Measurements from ENCODE around the gene TSHZ2.

TSHZ2 gene

GRCh38 chr20:53382263-53382844 is 410.2 kb downstream of the TSHZ2 start:
- no peak overlapping the region for H3K4me3 ChIP-seq (ENCODE audit: low read length)
- no peaks in the 10 kb centered on the region for H3K27me3 ChIP-seq (ENCODE audit: insufficient read depth, low read length)
- no peaks in the 10 kb centered on the region for H3K36me3 ChIP-seq (ENCODE audit: insufficient read depth, low read depth, low read length)
- H3K27ac ChIP-seq (ENCODE audit: low read length): no peak overlapping the region
- no peaks in the 10 kb centered on the region for H3K9me3 ChIP-seq (ENCODE audit: insufficient read depth, low read depth, low read length)
- no peaks in the 10 kb centered on the region; the same call in 1 of the 2 replicates for H3K4me1 ChIP-seq (ENCODE audit: insufficient read depth, low read length)
- no peak overlapping the region for H3K9ac ChIP-seq (ENCODE audit: low read depth, low read length)

DNA sequence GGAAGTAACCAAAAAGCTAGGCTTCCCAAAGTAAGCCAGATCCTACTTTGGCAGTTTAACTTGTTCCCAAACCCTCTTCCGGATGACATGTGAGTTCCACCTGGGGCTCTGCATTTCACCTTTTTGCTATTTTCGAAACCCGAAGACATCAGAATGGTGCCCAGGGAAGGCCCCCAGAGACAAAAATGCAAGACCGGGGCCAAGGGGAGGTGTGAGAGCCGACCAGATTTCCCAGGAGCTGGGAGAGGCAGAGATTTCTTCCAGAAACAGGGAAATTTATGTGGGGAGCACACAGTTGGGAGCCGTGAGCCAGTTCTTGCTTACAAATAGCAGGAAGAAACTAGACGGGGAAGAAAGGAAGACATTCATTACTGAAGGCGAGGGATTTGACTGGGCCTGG is 411.8 kb downstream of the TSHZ2 start:
- no peaks in the 10 kb centered on the region for H3K9me3 ChIP-seq (ENCODE audit: insufficient read depth, low read depth, low read length)
- H3K27me3 ChIP-seq (ENCODE audit: insufficient read depth, low read length): no peaks in the 10 kb centered on the region
- H3K4me3 ChIP-seq (ENCODE audit: low read length): no peak overlapping the region
- H3K36me3 ChIP-seq (ENCODE audit: insufficient read depth, low read depth, low read length): no peaks in the 10 kb centered on the region
- no peak overlapping the region for H3K27ac ChIP-seq (ENCODE audit: low read length)
- H3K4me1 ChIP-seq (ENCODE audit: insufficient read depth, low read length): no peaks in the 10 kb centered on the region; the same call in 1 of the 2 replicates
- H3K9ac ChIP-seq (ENCODE audit: low read depth, low read length): no peak overlapping the region

- no peaks in the 10 kb centered on the region for H3K9me3 ChIP-seq (ENCODE audit: insufficient read depth, low read depth, low read length)
- H3K36me3 ChIP-seq (ENCODE audit: insufficient read depth, low read depth, low read length): no peaks in the 10 kb centered on the region
- no peak overlapping the region for H3K9ac ChIP-seq (ENCODE audit: low read depth, low read length)
- H3K4me3 ChIP-seq (ENCODE audit: low read length): no peak overlapping the region
- H3K4me1 ChIP-seq (ENCODE audit: insufficient read depth, low read length): no peaks in the 10 kb centered on the region; the same call in 1 of the 2 replicates
- no peak overlapping the region for H3K27ac ChIP-seq (ENCODE audit: low read length)
- H3K27me3 ChIP-seq (ENCODE audit: insufficient read depth, low read length): no peaks in the 10 kb centered on the region
These were observed 412.2 kb downstream of the TSHZ2 start for GRCh38 chr20:53384392-53384791.

DNA sequence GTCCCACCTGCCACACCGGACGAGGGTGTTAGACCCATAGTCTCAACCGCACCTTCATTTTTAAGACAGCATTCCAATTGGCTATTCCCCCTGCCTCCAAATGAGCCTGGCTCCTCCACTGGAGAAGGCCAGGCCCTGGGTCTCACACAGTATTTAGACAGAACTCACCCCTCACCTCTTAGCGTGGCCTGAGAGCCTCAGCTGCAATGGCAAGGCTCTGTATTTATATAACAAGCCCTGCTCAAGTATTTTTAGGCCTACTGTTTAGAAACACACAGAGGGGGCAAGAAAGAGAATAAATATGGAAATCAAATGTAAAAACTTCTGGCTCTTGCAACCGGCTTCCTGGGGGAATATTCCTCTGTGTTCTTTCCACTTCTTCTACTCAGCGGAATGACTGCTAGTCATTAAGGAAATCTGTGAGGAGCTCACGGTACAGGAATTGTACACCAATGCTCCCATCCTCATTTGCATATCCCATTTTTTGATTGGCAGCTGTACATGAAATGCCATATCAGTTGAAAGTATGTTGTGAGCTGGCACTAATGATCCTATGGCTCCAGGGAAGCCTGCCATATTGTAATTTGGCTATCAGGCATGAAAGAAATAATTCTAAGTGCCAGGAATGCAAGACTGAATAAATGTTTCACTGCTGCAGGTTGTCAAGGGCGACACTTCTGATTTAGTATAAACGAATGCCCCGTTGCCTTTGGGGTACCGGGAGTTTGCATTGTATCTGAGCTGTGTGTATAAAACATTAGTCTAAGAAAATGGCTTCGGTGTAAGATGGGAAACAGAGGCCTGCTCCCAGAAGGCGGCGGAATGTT is 414.0 kb downstream of the TSHZ2 start:
- Histone ChIP-seq H3K27me3 (ENCODE audit: insufficient read depth, low read length) (no peaks in the 10 kb centered on the region), H3K4me3 (ENCODE audit: low read length) (no peak overlapping the region), H3K27ac (ENCODE audit: low read length) (no peak overlapping the region), H3K4me1 (ENCODE audit: insufficient read depth, low read length) (no peaks in the 10 kb centered on the region; the same call in 1 of the 2 replicates), H3K9ac (ENCODE audit: low read depth, low read length) (no peak overlapping the region), H3K36me3 (ENCODE audit: insufficient read depth, low read depth, low read length) (no peaks in the 10 kb centered on the region), H3K9me3 (ENCODE audit: insufficient read depth, low read depth, low read length) (no peaks in the 10 kb centered on the region)

DNA sequence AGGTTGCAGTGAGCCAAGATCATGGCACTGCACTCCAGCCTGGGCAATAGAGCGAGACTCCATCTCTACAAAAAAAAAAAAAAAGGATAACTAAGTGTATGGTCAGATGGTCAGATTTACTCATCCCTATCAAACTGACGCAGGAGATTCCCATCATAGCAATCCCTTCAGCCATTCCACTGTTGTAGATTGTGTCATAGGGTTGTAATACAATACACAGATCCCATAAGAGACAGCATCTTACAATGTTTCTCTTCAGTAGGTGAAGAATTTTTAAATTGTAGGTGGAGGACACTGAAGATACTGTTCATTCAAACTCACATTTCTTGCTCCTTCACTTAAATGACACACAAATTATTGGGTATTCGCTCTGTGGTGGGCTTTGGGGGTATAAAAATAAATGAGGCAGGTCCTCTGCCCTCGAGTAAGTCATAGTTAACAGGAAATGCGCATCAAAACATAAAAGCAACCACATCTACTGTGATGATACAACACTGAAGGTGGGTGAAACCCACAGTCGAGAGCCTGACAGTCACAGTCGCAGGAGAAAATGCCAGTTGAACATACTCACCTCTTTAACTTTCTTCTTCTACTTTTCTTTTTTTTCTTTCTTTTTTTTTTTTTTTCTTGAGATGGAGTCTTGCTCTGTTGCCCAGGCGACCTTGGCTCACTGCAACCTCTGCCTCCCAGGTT is 416.0 kb downstream of the TSHZ2 start:
- H3K27me3 ChIP-seq (ENCODE audit: insufficient read depth, low read length): no peaks in the 10 kb centered on the region

GRCh38 chr20:53389516-53390300 is 417.6 kb downstream of the TSHZ2 start:
- no peaks in the 10 kb centered on the region; the same call in 1 of the 2 replicates for H3K4me1 ChIP-seq (ENCODE audit: insufficient read depth, low read length)
- no peak overlapping the region for H3K4me3 ChIP-seq (ENCODE audit: low read length)
- H3K36me3 ChIP-seq (ENCODE audit: insufficient read depth, low read depth, low read length): no peaks in the 10 kb centered on the region
- no peaks in the 10 kb centered on the region for H3K27me3 ChIP-seq (ENCODE audit: insufficient read depth, low read length)
- no peak overlapping the region for H3K9ac ChIP-seq (ENCODE audit: low read depth, low read length)
- H3K9me3 ChIP-seq (ENCODE audit: insufficient read depth, low read depth, low read length): no peaks in the 10 kb centered on the region
- H3K27ac ChIP-seq (ENCODE audit: low read length): no peak overlapping the region

More for the DNA sequence above, 416.0 kb downstream of the TSHZ2 start:
- no peaks in the 10 kb centered on the region for H3K36me3 ChIP-seq (ENCODE audit: insufficient read depth, low read depth, low read length)
- H3K4me3 ChIP-seq (ENCODE audit: low read length): no peak overlapping the region
- H3K9me3 ChIP-seq (ENCODE audit: insufficient read depth, low read depth, low read length): no peaks in the 10 kb centered on the region
- no peak overlapping the region for H3K9ac ChIP-seq (ENCODE audit: low read depth, low read length)
- H3K27ac ChIP-seq (ENCODE audit: low read length): no peak overlapping the region
- H3K4me1 ChIP-seq (ENCODE audit: insufficient read depth, low read length): no peaks in the 10 kb centered on the region; the same call in 1 of the 2 replicates

DNA sequence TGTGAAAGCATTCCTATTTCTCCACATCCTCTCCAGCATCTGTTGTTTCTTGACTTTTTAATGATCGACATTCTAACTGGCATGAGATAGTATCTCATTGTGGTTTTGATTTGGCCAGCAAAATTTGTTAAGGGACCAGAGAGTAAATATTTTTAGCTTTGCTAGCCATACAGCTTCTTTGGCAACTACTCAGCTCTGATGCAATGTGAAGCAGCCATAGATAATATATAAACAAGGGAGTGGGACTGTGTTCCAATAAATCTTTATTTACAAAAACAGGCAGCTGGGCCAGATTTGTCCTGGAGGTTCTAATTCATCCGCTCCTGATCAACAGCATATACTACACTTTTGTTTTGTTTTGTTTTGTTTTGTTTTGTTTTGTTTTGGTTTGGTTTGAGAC is 418.6 kb downstream of the TSHZ2 start:
- no peak overlapping the region for H3K27ac ChIP-seq (ENCODE audit: low read length)
- no peaks in the 10 kb centered on the region for H3K9me3 ChIP-seq (ENCODE audit: insufficient read depth, low read depth, low read length)
- no peak overlapping the region for H3K9ac ChIP-seq (ENCODE audit: low read depth, low read length)
- no peaks in the 10 kb centered on the region for H3K27me3 ChIP-seq (ENCODE audit: insufficient read depth, low read length)
- H3K4me3 ChIP-seq (ENCODE audit: low read length): no peak overlapping the region
- no peaks in the 10 kb centered on the region for H3K36me3 ChIP-seq (ENCODE audit: insufficient read depth, low read depth, low read length)
- no peaks in the 10 kb centered on the region; the same call in 1 of the 2 replicates for H3K4me1 ChIP-seq (ENCODE audit: insufficient read depth, low read length)

DNA sequence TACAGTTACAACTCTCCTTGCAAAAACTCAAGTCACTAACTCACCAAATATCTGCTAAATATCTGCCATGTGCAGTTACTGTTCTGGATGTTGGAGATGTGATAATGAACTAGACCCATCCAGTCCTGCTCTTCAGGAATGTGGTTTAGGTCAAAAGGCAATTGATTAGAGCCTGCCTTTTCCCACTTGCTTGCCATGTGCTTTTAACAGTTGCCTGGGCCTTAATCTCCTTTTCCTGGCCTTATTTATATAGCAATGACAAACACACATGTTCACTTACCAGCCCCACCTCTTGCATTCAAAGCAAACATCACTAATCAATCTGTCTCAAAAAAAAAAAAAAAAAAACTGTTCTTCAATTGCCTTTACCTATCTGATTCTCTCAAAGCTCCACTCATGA is 422.3 kb downstream of the TSHZ2 start:
- Histone ChIP-seq H3K36me3 (ENCODE audit: insufficient read depth, low read depth, low read length) (no peaks in the 10 kb centered on the region), H3K4me1 (ENCODE audit: insufficient read depth, low read length) (no peaks in the 10 kb centered on the region), H3K9ac (ENCODE audit: low read depth, low read length) (no peak overlapping the region), H3K4me3 (ENCODE audit: low read length) (no peak overlapping the region), H3K27ac (ENCODE audit: low read length) (no peak overlapping the region), H3K27me3 (ENCODE audit: insufficient read depth, low read length) (no peaks in the 10 kb centered on the region), H3K9me3 (ENCODE audit: insufficient read depth, low read depth, low read length) (no peaks in the 10 kb centered on the region)

DNA sequence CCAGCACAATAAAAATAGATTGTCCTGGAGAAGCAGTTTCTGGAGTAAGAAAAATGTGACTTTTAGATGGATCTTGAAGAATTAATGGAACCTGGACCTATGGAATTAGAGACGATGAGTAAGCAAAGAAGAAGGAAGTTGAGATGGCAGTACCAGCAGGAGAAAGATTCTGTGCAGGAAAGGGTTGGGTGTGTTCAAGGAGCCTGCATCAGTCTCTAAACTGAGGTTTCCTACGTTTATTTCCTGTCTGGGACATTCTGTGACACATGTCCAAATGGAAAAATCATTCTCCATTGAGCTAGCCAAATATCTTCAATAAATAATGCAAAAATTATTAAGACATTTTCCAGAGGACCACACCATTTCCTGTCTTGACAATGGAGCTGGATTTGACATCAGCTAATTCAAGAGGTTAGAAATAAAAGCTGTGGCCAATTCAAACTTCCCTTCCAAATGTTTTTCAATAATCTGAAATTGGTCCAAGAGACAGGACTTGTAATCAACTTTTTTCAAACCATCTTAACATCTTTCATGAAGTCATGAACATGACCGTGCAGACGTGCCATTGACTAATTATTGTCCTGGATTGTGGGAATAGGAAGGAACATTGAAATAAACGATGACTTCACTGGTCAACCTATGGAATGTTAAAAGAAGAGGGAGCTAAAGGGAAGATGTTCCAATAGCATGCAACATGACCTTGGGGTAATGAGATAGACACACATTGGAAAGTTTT is 423.2 kb downstream of the TSHZ2 start:
- Histone ChIP-seq H3K9me3 (ENCODE audit: insufficient read depth, low read depth, low read length) (no peaks in the 10 kb centered on the region), H3K4me3 (ENCODE audit: low read length) (no peak overlapping the region), H3K4me1 (ENCODE audit: insufficient read depth, low read length) (no peaks in the 10 kb centered on the region), H3K36me3 (ENCODE audit: insufficient read depth, low read depth, low read length) (no peaks in the 10 kb centered on the region), H3K27me3 (ENCODE audit: insufficient read depth, low read length) (no peaks in the 10 kb centered on the region), H3K9ac (ENCODE audit: low read depth, low read length) (no peak overlapping the region), H3K27ac (ENCODE audit: low read length) (no peak overlapping the region)

DNA sequence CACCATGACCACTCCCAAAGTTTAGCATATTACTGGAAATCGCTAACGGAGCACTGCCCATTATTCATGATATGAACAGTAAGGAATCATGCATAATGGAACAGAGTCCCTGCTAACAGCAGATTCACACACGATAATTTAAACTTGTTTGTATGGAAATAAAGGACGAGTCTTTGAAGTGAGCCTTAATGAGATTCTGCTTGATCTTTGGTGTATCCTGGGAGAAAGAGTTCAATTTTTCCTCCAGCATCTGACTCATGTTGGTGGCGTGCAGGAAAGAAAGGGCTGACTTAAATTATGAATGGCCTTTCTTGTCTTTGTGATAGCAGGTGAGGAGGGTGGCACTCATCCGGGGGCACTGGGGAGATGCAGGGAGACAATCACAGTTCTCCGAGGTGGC is 426.9 kb downstream of the TSHZ2 start:
- no peaks in the 10 kb centered on the region for H3K27me3 ChIP-seq (ENCODE audit: insufficient read depth, low read length)
- no peaks in the 10 kb centered on the region for H3K9me3 ChIP-seq (ENCODE audit: insufficient read depth, low read depth, low read length)
- H3K27ac ChIP-seq (ENCODE audit: low read length): no peak overlapping the region
- H3K9ac ChIP-seq (ENCODE audit: low read depth, low read length): no peak overlapping the region
- H3K36me3 ChIP-seq (ENCODE audit: insufficient read depth, low read depth, low read length): no peaks in the 10 kb centered on the region
- no peak overlapping the region for H3K4me3 ChIP-seq (ENCODE audit: low read length)
- H3K4me1 ChIP-seq (ENCODE audit: insufficient read depth, low read length): no peaks in the 10 kb centered on the region

Data from iPS-20b (cell line).